Neuronal stem cell (in vitro differentiated cells): ENCODE results near the gene FARP1.

Experiments used
- DNase-seq: peaks from one replicate; pipeline ENCODE4 v3.0.0-alpha.2; 2013; ENCODE audit warnings: low spot score
- H2AFZ ChIP-seq: one replicate; pipeline ENCODE4 v1.6.1; 2013; ENCODE audit warnings: mild to moderate bottlenecking, low read length, inconsistent platforms
- H2AK5ac ChIP-seq: 2 replicates; pipeline ENCODE4 v1.6.1; 2013; ENCODE audit warnings: low read depth, mild to moderate bottlenecking, inconsistent platforms, low read length, moderate library complexity, mixed read lengths
- H2BK120ac ChIP-seq: 2 replicates; pipeline ENCODE4 v1.6.1; 2013; ENCODE audit warnings: low read depth, mild to moderate bottlenecking, inconsistent platforms, low read length, moderate library complexity, mixed read lengths
- H2BK12ac ChIP-seq: one replicate; pipeline ENCODE4 v1.6.1; 2013; ENCODE audit warnings: low read length, inconsistent platforms
- H2BK15ac ChIP-seq: 2 replicates; pipeline ENCODE4 v1.6.1; 2013; ENCODE audit warnings: mild to moderate bottlenecking, low read length, inconsistent platforms, mixed read lengths
- H2BK5ac ChIP-seq: one replicate; pipeline ENCODE4 v1.6.1; 2013; ENCODE audit warnings: inconsistent platforms, mild to moderate bottlenecking, low read length, moderate library complexity
- H3K14ac ChIP-seq: one replicate; pipeline ENCODE4 v1.6.1; 2013; ENCODE audit warnings: low read length, inconsistent platforms
- H3K18ac ChIP-seq: 2 replicates; pipeline ENCODE4 v1.6.1; 2013; ENCODE audit warnings: low read length, inconsistent platforms
- H3K23ac ChIP-seq: 2 replicates; pipeline ENCODE4 v1.6.1; 2013; ENCODE audit warnings: low read depth, mild to moderate bottlenecking, mixed read lengths, low read length, inconsistent platforms; ENCODE audit not compliant: poor library complexity
- H3K27ac ChIP-seq: replicated peaks from 3 replicates; pipeline ENCODE4 v1.5.1; 2013; ENCODE audit warnings: low read length, inconsistent platforms
- H3K27me3 ChIP-seq, 3 experiments: 2 replicates each; pipeline ENCODE4 v1.6.1; 2013; ENCODE audit warnings: low read length in 3 of 3, mild to moderate bottlenecking in 2 of 3, inconsistent platforms in 1 of 3, low read depth in 1 of 3, mixed read lengths in 1 of 3, moderate library complexity in 1 of 3; ENCODE audit not compliant: control insufficient read depth in 3 of 3, insufficient read depth in 3 of 3
- H3K36me3 ChIP-seq, 2 donors: replicated peaks in 1 of 2; 2 replicates each; pipeline ENCODE4 v1.6.1; 2013; ENCODE audit warnings: low read length in 2 of 2; ENCODE audit not compliant: control insufficient read depth in 2 of 2, insufficient read depth in 2 of 2
- H3K4ac ChIP-seq: 2 replicates; pipeline ENCODE4 v1.6.1; 2013; ENCODE audit warnings: inconsistent platforms, mild to moderate bottlenecking, low read length, moderate library complexity
- H3K4me1 ChIP-seq, 2 donors: 1 replicate in 1 of 2; 2 replicates in 1 of 2; pipeline ENCODE4 v1.6.1; 2013; ENCODE audit warnings: low read length in 2 of 2, low read depth in 1 of 2; ENCODE audit not compliant: control insufficient read depth in 2 of 2, insufficient read depth in 1 of 2
- H3K4me2 ChIP-seq: one replicate; pipeline ENCODE4 v1.6.1; 2013; ENCODE audit warnings: mild to moderate bottlenecking, low read length, inconsistent platforms; ENCODE audit not compliant: insufficient read depth, poor library complexity, severe bottlenecking
- H3K4me3 ChIP-seq, 2 donors: 2 replicates each; pipeline ENCODE4 v1.5.1; 2013; ENCODE audit warnings: low read length in 2 of 2, mild to moderate bottlenecking in 2 of 2, inconsistent platforms in 1 of 2, moderate library complexity in 1 of 2
- H3K79me1 ChIP-seq: one replicate; pipeline ENCODE4 v1.6.1; 2013; ENCODE audit warnings: low read depth, mild to moderate bottlenecking, inconsistent platforms, low read length, moderate library complexity
- H3K9ac ChIP-seq: one replicate; pipeline ENCODE4 v1.6.1; 2013; ENCODE audit warnings: mild to moderate bottlenecking, low read depth, low read length, inconsistent platforms; ENCODE audit not compliant: poor library complexity
- H3K9me3 ChIP-seq, 2 donors: replicated peaks in 1 of 2; 2 replicates each; pipeline versions ENCODE3 to v1.6.1; 2013; ENCODE audit warnings: low read length in 2 of 2, mild to moderate bottlenecking in 2 of 2, inconsistent platforms in 1 of 2, low read depth in 1 of 2, mixed read lengths in 1 of 2, moderate library complexity in 1 of 2; ENCODE audit not compliant: control insufficient read depth in 2 of 2, insufficient read depth in 1 of 2
- H4K8ac ChIP-seq: one replicate; pipeline ENCODE4 v1.6.1; 2013; ENCODE audit warnings: low read depth, mild to moderate bottlenecking, inconsistent platforms, low read length, moderate library complexity
- H4K91ac ChIP-seq: one replicate; pipeline ENCODE4 v1.6.1; 2013; ENCODE audit warnings: low read length, low read depth, mild to moderate bottlenecking, inconsistent platforms; ENCODE audit not compliant: poor library complexity
- WGBS, 2 donors: extraction: QIAGEN DNeasy Blood & Tissue Kit; methylation state at CpG; one replicate each; pipeline ENCODE4 v1.1.7; 2013; ENCODE audit warnings: missing lambda C conversion rate in 2 of 2, mixed read lengths in 1 of 2; ENCODE audit not compliant: insufficient read length in 2 of 2, insufficient replicate concordance in 1 of 2; ENCODE audit errors: extremely low coverage in 2 of 2; 5-methylcytosine and 5-hydroxymethylcytosine counted together

The FARP1 gene

DNA sequence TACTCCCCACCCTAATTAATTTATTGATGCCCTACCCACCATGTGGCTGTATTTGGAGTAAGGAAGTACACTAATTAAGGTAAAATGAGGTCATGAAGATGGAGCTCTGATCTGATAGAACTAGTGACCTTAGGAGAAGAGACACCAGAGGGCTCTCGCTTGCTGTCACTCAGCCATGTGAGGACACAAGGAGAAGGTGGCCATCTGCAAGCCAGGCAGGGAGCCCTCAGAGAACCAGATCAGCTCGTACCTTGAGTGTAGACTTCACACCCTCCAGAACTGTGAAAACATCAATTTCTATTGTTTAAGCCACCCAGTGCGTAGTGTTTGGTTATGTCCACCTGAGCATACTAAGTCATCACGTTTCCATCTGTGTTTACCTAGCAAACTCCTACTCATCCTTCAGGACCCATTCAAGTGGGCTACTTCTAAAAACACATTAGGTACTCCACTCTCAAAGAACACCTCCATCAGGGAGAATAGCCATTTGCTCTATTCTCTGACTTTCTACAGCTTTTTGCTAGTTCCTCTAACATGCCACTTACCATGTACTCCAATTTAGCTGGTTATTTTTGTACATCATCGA, 191.8 kb downstream of the FARP1 start:
- Histone ChIP-seq H3K4me1 (peaks cover 2 to 18% of the 10 kb centered on the region in 2 donors), H4K8ac (no peak overlapping the region), H4K91ac (no peak overlapping the region), H3K14ac (no peak overlapping the region), H2BK15ac (no peak overlapping the region), H3K23ac (no peak overlapping the region), H3K79me1 (no peaks in the 10 kb centered on the region), H3K4me3 (no peak overlapping the region), H2BK12ac (no peak overlapping the region), H3K27me3 (no peaks in the 10 kb centered on the region), H3K4ac (no peak overlapping the region), H2AFZ (no peak overlapping the region), H3K36me3 (no peaks in the 10 kb centered on the region), H2AK5ac (no peak overlapping the region), H2BK120ac (no peak overlapping the region), H3K4me2 (no peak overlapping the region), H3K27ac (no peak overlapping the region), H3K9ac (no peak overlapping the region), H2BK5ac (no peak overlapping the region), H3K9me3 (peaks cover 5% of the 10 kb centered on the region in 2 donors), H3K18ac (no peak overlapping the region)
- DNase-seq = no peak
- WGBS, 2 donors = no CpG with 5 or more reads among the region's 5 CpGs

- Histone ChIP-seq H2BK120ac (no peak overlapping the region), H2AFZ (no peak overlapping the region)
- DNase-seq = no peak
Observed at GRCh38 chr13:98335721-98336120, 192.8 kb downstream of the FARP1 start.

GRCh38 chr13:98338310-98338709, 195.4 kb downstream of the FARP1 start:
- Histone ChIP-seq H3K9ac (no peak overlapping the region), H2BK15ac (no peak overlapping the region), H3K18ac (no peak overlapping the region), H2AFZ (no peak overlapping the region), H2BK5ac (no peak overlapping the region), H4K91ac (no peak overlapping the region), H3K27me3 (no peaks in the 10 kb centered on the region), H3K4me3 (no peak overlapping the region), H3K23ac (no peak overlapping the region), H3K4me1 (peaks cover 0 to 12% of the 10 kb centered on the region in 2 donors), H2BK120ac (no peak overlapping the region), H4K8ac (no peak overlapping the region), H3K4me2 (no peak overlapping the region), H3K36me3 (no peaks in the 10 kb centered on the region), H3K14ac (no peak overlapping the region), H3K4ac (no peak overlapping the region), H2BK12ac (no peak overlapping the region), H2AK5ac (no peak overlapping the region), H3K79me1 (no peaks in the 10 kb centered on the region), H3K9me3 (peaks cover 5% of the 10 kb centered on the region in 2 donors), H3K27ac (no peak overlapping the region)
- DNase-seq = no peak
- WGBS, 2 donors = no CpG with 5 or more reads among the region's 5 CpGs

More at GRCh38 chr13:98335721-98336120, 192.8 kb downstream of the FARP1 start:
- H4K8ac ChIP-seq = no peak overlapping the region
- no peak overlapping the region for H3K4me3 ChIP-seq
- H3K4me2 ChIP-seq = no peak overlapping the region
- no peak overlapping the region for H2BK12ac ChIP-seq
- H3K36me3 ChIP-seq = no peaks in the 10 kb centered on the region
- H3K9ac ChIP-seq = no peak overlapping the region
- no peak overlapping the region for H2BK5ac ChIP-seq
- H3K4ac ChIP-seq = no peak overlapping the region
- no peak overlapping the region for H2AK5ac ChIP-seq
- peaks cover 2 to 17% of the 10 kb centered on the region in 2 donors for H3K4me1 ChIP-seq
- H2BK15ac ChIP-seq = no peak overlapping the region
- no peak overlapping the region for H3K27ac ChIP-seq
- H3K79me1 ChIP-seq = no peaks in the 10 kb centered on the region
- H3K14ac ChIP-seq = no peak overlapping the region
- no peak overlapping the region for H4K91ac ChIP-seq
- WGBS, 2 donors = no CpG with 5 or more reads among the region's 4 CpGs
- no peaks in the 10 kb centered on the region for H3K27me3 ChIP-seq
- no peak overlapping the region for H3K23ac ChIP-seq
- no peak overlapping the region for H3K18ac ChIP-seq
- H3K9me3 ChIP-seq = peaks cover 5% of the 10 kb centered on the region in 2 donors

DNA sequence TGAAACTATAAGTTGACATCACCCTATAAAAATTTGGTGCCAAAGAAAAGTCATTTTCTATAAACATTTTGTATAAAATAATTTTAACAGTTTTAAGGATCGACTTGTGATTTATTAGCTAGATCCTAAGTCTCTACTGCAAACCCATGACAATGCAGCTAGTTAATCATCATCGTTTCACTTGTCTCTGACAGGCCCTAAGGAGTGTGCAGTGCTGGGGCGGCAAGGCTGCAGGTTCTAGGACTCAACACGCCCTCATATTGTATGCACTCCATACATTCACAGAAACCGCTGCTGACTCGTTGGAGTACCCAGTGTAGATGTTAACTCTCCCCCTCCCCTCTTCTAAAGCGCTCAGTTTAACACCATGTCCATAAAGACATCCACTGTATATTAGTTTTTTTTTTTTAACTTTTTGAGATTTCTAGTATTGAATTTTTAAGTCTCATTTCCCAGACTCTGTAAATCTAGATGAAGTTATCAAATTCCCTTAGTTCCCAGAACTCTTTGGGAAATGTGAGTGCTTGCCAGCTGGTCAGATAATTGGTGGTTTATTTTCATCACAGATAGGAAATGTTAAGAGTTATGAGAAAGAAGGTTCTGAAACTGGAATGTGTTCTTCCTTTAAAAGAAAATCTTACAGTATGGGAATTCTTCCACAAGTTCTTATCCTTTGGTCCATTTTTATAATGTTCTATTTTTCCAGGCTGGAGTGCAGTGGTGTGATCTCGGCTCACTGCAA, 197.0 kb downstream of the FARP1 start:
- Histone ChIP-seq H3K4me3 (no peak overlapping the region), H2BK15ac (no peak overlapping the region), H3K27me3 (no peaks in the 10 kb centered on the region), H3K14ac (no peak overlapping the region), H3K4me2 (no peak overlapping the region), H2BK5ac (no peak overlapping the region), H4K8ac (no peak overlapping the region), H3K27ac (no peak overlapping the region), H3K4ac (no peak overlapping the region), H2BK120ac (no peak overlapping the region), H3K18ac (no peak overlapping the region), H2AK5ac (no peak overlapping the region), H3K36me3 (no peaks in the 10 kb centered on the region), H2BK12ac (no peak overlapping the region), H3K4me1 (peaks cover 0 to 8% of the 10 kb centered on the region in 2 donors), H3K23ac (no peak overlapping the region), H3K9ac (no peak overlapping the region), H3K79me1 (no peaks in the 10 kb centered on the region), H3K9me3 (peaks cover 2 to 3% of the 10 kb centered on the region in 2 donors), H2AFZ (no peak overlapping the region), H4K91ac (no peak overlapping the region)
- DNase-seq = no peak
- no CpG with 5 or more reads among the region's 8 CpGs for WGBS, 2 donors
